Heart left ventricle (tissue), 13 donors: ENCODE measurements around the gene SLC12A3.

Source experiments
- POLR2A ChIP-seq, 2 donors: fragments of 450-650 bp; IDR thresholded peaks; one replicate each; pipeline ENCODE4 v1.6.1; 2017; ENCODE audit warnings: antibody characterized with exemption in 2 of 2, mild to moderate bottlenecking in 2 of 2, moderate library complexity in 2 of 2
- TF ChIP-seq, protein P1 (sequence below), 12 donors: fragments of 200-600 bp; sonication (generic) in 4 of 12; IDR thresholded peaks; one replicate each; pipeline versions ENCODE4 v1.5.0 to v1.8.0; 2018 to 2022; ENCODE audit warnings: antibody characterized with exemption in 12 of 12, mild to moderate bottlenecking in 5 of 12
- donor health status: ischemic (EF 13 %, LVEDD 7.1; RV severe dilation, severe dysfunction).
- donor health status: DM: no; HTN: yes; CAD: no.
- donor health status: DM: no; HTN: no; CAD: no.
- donor health status: ischemic (EF 25% LVEDD 6.9; RV normal size, moderate dysfunction).
- donor health status: ischemic (EF 25% LVEDD 5.7; RV mildly dilated, moderate dysfunction).
- donor health status: ischemic (EF 35%, LVEDD 5.7; RV mildly dilated, moderate dysfunction).
- donor health status: nonischemic (EF 11% LVEDD 7.7; RV severe dilation, severe dysfunction).
- donor health status: DM: yes; HTN: yes; CAD: no.
- donor health status: PGD.
- donor health status: ischemic (EF 29% LVEDD 5.4; RV normal size, mild dysfunction).
- donor health status: nonischemic (EF 23%, LVEDD 6.1; RV moderate dilation, normal function).

DNA sequence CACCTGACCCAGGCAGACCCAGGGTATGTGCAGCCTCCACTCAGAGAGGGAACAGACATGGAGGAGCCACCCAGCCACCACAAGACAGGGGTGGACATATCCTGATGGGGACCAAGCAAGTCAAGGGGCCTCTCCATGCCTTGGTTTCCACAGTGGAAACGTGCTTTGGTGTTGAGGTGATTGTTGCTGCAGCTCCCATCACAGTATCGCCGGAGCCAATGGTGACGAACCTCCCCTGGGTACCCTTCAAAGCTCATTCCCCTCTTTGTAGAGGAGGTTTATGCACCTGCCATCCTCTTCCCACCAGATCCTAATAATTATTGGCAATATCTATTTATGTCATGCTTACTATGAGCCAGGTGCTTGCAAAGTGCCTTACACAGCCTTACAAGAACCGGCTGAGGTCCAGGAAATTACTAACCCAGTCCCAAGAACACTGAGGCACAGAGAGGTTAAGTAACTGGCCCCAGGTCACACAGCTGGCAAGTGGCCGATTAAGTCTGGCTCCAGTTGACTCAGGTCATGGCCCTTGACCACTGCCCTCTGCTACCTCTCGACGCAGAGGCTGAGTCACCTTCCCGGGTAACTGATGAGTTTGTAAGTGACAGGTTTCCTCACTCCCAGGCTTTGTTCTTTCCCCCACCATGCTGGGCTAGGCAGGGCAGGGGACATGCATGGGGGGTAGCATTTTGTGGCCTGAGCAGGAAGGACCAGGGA lies 20.6 kb downstream of the SLC12A3 start:
- TF ChIP-seq, protein P1, sequence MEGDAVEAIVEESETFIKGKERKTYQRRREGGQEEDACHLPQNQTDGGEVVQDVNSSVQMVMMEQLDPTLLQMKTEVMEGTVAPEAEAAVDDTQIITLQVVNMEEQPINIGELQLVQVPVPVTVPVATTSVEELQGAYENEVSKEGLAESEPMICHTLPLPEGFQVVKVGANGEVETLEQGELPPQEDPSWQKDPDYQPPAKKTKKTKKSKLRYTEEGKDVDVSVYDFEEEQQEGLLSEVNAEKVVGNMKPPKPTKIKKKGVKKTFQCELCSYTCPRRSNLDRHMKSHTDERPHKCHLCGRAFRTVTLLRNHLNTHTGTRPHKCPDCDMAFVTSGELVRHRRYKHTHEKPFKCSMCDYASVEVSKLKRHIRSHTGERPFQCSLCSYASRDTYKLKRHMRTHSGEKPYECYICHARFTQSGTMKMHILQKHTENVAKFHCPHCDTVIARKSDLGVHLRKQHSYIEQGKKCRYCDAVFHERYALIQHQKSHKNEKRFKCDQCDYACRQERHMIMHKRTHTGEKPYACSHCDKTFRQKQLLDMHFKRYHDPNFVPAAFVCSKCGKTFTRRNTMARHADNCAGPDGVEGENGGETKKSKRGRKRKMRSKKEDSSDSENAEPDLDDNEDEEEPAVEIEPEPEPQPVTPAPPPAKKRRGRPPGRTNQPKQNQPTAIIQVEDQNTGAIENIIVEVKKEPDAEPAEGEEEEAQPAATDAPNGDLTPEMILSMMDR (IDR thresholded peaks at IDR 0.05): no peak
- no peak for TF ChIP-seq POLR2A (IDR thresholded peaks at IDR 0.05)
